GM23338 (cell line): ENCODE results near the gene GFRA1. TPM values are rescaled to one million over a fixed set of nuclear protein-coding genes. Genes with fewer than 3 reads are reported as not detected.

Experiments
- ATAC-seq: fragments of 200-7000 bp; cut with Tn5 transposase; 3 replicates; pipeline ENCODE4 v1.9.1; 2020
- DNase-seq: peaks from one replicate; pipeline ENCODE4 v3.0.0-alpha.2; 2015; ENCODE audit warnings: low spot score
- H2AFZ ChIP-seq: fragments of 200-600 bp; sonication (generic); 2 replicates; pipeline ENCODE4 v1.8.0; 2016; ENCODE audit warnings: antibody characterized with exemption, mild to moderate bottlenecking, moderate library complexity
- H3F3A ChIP-seq: fragments of 200-600 bp; sonication (generic); replicated peaks from 2 replicates; pipeline ENCODE4 v1.8.0; 2017; ENCODE audit warnings: antibody characterized with exemption, mixed run types, low read depth
- H3K27ac ChIP-seq: fragments of 200-600 bp; sonication (generic); 2 replicates; pipeline ENCODE4 v1.6.1; 2016; ENCODE audit warnings: low read depth
- H3K27me3 ChIP-seq: fragments of 200-600 bp; sonication (generic); 2 replicates; pipeline ENCODE4 v1.8.0; 2016; ENCODE audit warnings: mild to moderate bottlenecking, mixed run types, moderate library complexity; ENCODE audit not compliant: insufficient read depth
- H3K36me3 ChIP-seq: fragments of 200-600 bp; sonication (generic); 2 replicates; pipeline ENCODE4 v1.8.0; 2016; ENCODE audit warnings: mild to moderate bottlenecking; ENCODE audit not compliant: insufficient read depth
- H3K4me1 ChIP-seq: fragments of 200-600 bp; sonication (generic); 2 replicates; pipeline ENCODE4 v1.8.0; 2016; ENCODE audit warnings: mild to moderate bottlenecking, moderate library complexity; ENCODE audit not compliant: insufficient read depth
- H3K4me2 ChIP-seq: fragments of 200-600 bp; sonication (generic); 2 replicates; pipeline ENCODE4 v1.7.1; 2017; ENCODE audit warnings: mixed run types
- H3K4me3 ChIP-seq: fragments of 200-600 bp; sonication (generic); 2 replicates; pipeline ENCODE4 v1.6.1; 2016; ENCODE audit warnings: mixed run types
- H3K79me2 ChIP-seq: fragments of 200-600 bp; sonication (generic); replicated peaks from 2 replicates; pipeline ENCODE4 v1.8.0; 2017; ENCODE audit warnings: mild to moderate bottlenecking; ENCODE audit not compliant: insufficient read depth
- H3K9me2 ChIP-seq: fragments of 200-600 bp; sonication (generic); 2 replicates; pipeline ENCODE4 v1.8.0; 2017; ENCODE audit not compliant: insufficient read depth
- H4K20me1 ChIP-seq: fragments of 200-600 bp; sonication (generic); replicated peaks from 2 replicates; pipeline ENCODE4 v1.8.0; 2017; ENCODE audit warnings: mild to moderate bottlenecking; ENCODE audit not compliant: insufficient read depth
- H3K27ac Mint-ChIP-seq: 2 replicates; pipeline ENCODE4 v1.8.0; 2020; ENCODE audit warnings: inconsistent platforms, mild to moderate bottlenecking, moderate library complexity, mixed read lengths
- H3K27me3 Mint-ChIP-seq: 3 replicates; pipeline ENCODE4 v1.8.0; 2022; ENCODE audit warnings: low read depth, mild to moderate bottlenecking, moderate library complexity, mixed read lengths, inconsistent platforms; ENCODE audit not compliant: insufficient read depth, poor library complexity
- H3K36me3 Mint-ChIP-seq: 3 replicates; pipeline ENCODE4 v1.8.0; 2021; ENCODE audit warnings: low read depth, mild to moderate bottlenecking, inconsistent platforms, moderate library complexity, mixed read lengths
- H3K4me1 Mint-ChIP-seq: 3 replicates; pipeline ENCODE4 v1.8.0; 2020; ENCODE audit warnings: mild to moderate bottlenecking, inconsistent platforms, mixed read lengths
- H3K4me3 Mint-ChIP-seq: 3 replicates; pipeline ENCODE4 v1.8.0; 2021; ENCODE audit warnings: moderate library complexity, mild to moderate bottlenecking, inconsistent platforms, mixed read lengths
- H3K9me3 Mint-ChIP-seq: 3 replicates; pipeline ENCODE4 v1.8.0; 2020; ENCODE audit warnings: moderate library complexity, mild to moderate bottlenecking, inconsistent platforms, mixed read lengths
- CREB1 ChIP-seq: fragments of 250-450 bp; sonication (Bioruptor Pico); IDR thresholded peaks from 2 replicates; pipeline ENCODE4 v1.5.0; 2020; ENCODE audit warnings: low read depth, mild to moderate bottlenecking, moderate library complexity
- ETS1 ChIP-seq: IDR thresholded peaks from 2 replicates; pipeline ENCODE4 v1.6.1; 2016; ENCODE audit warnings: antibody characterized with exemption
- EZH2 ChIP-seq: fragments of 200-600 bp; sonication (generic); IDR thresholded peaks from one replicate; pipeline ENCODE4 v1.8.0; 2017; ENCODE audit warnings: antibody characterized with exemption, mild to moderate bottlenecking, low read depth; ENCODE audit not compliant: unreplicated experiment
- EZH2phosphoT487 ChIP-seq: fragments of 200-600 bp; sonication (generic); IDR thresholded peaks from one replicate; pipeline ENCODE4 v1.8.1; 2018; ENCODE audit warnings: antibody characterized with exemption; ENCODE audit not compliant: unreplicated experiment
- NANOG ChIP-seq: IDR thresholded peaks from 2 replicates; pipeline ENCODE4 v1.6.1; 2016; ENCODE audit warnings: antibody characterized with exemption, borderline replicate concordance
- REST ChIP-seq: IDR thresholded peaks from one replicate; pipeline ENCODE4 v1.6.1; 2018; ENCODE audit warnings: antibody characterized with exemption; ENCODE audit not compliant: unreplicated experiment
- STAT1 ChIP-seq: IDR thresholded peaks from one replicate; pipeline ENCODE4 v1.6.1; 2016; ENCODE audit warnings: antibody characterized with exemption; ENCODE audit not compliant: unreplicated experiment
- ZNF114 ChIP-seq: fragments of 250-450 bp; sonication (Bioruptor Pico); IDR thresholded peaks from 2 replicates; pipeline ENCODE4 v1.5.0; 2020; ENCODE audit warnings: mild to moderate bottlenecking, moderate library complexity
- ZNF331 ChIP-seq: fragments of 250-450 bp; sonication (Bioruptor Pico); IDR thresholded peaks from 2 replicates; pipeline ENCODE4 v1.5.0; 2020; ENCODE audit warnings: low read depth, mild to moderate bottlenecking, moderate library complexity
- polyA plus RNA-seq: library from polyadenylated mRNA; unstranded; fragments of >200 nt; fragmentation: Nextera tagmentation; extraction: Ambion mirVana; gene quantifications from 2 replicates; pipeline ENCODE4 v1.2.1, GENCODE V29; 2016
- total RNA-seq: library from RNA; depleted of rRNA; stranded (reverse); fragments of >200 nt; shearing (Covaris generic); gene quantifications from 2 replicates; pipeline ENCODE4 v1.2.3, GENCODE V29; 2014
- TF ChIP-seq, protein P1 (sequence below): fragments of 250-450 bp; sonication (Bioruptor Pico); IDR thresholded peaks from 2 replicates; pipeline ENCODE4 v1.5.0; 2020; ENCODE audit warnings: mild to moderate bottlenecking, moderate library complexity

Gene GFRA1
- total and polyA plus RNA-seq, 2 experiments from 2014 or later, result 1.4 to 2.8 TPM

DNA sequence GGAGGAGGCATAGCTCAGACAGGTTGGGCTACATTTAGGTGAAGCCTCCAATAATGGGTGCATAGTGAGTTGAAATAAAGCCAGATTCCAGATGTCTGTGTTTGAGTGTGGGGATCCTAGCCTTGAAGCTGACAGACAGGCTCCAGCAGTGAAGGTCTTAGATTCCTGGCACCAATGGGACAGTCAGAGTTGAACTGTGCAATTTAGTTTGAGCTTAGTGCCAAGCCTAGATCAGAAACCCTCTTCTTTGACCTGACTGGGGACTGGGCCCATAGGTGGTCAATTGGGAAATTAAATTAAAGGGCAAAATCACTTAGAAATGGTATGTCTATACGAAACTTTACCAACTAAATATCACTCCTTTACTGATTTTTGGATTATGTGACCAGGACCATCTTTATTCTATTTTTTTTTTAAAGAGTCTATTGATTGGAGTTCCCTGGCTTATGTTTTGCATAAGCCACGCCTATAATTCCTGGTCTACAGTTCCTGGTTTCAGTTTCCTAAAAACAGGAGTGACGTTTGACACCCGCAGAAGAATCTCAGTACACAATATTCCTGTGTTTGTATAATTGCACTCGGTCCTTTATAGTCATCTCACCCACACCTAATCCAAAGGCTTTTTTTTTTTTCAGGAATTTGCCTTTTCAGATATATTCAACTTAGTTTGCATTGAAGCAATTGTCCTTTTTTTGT, 201.4 kb downstream of the GFRA1 start:
- Mint-ChIP-seq H3K36me3 (no peaks in the 10 kb centered on the region), H3K4me1 (peaks cover 19% of the 10 kb centered on the region), H3K9me3 (no peaks in the 10 kb centered on the region), H3K4me3 (no peak overlapping the region), H3K27me3 (peaks cover 4% of the 10 kb centered on the region), H3K27ac (no peak overlapping the region)
- Histone ChIP-seq H3K4me2 (no peak overlapping the region), H4K20me1 (no peaks in the 10 kb centered on the region), H3K9me2 (no peaks in the 10 kb centered on the region), H3K36me3 (no peaks in the 10 kb centered on the region), H3K79me2 (no peaks in the 10 kb centered on the region), H2AFZ (no peak overlapping the region), H3K27ac (no peak overlapping the region), H3K4me3 (no peak overlapping the region), H3K4me1 (peaks cover 8% of the 10 kb centered on the region; the same call in 1 of the 2 replicates), H3F3A (no peaks in the 10 kb centered on the region), H3K27me3 (no peaks in the 10 kb centered on the region)
- TF ChIP-seq STAT1 (no peak), EZH2 (no peak), ETS1 (no peak), CREB1 (CRISPR knock-in tag) (no peak), EZH2phosphoT487 (no peak), ZNF331 (CRISPR knock-in tag) (no peak), REST (no peak), ZNF114 (no peak), NANOG (no peak)
- TF ChIP-seq, protein P1, sequence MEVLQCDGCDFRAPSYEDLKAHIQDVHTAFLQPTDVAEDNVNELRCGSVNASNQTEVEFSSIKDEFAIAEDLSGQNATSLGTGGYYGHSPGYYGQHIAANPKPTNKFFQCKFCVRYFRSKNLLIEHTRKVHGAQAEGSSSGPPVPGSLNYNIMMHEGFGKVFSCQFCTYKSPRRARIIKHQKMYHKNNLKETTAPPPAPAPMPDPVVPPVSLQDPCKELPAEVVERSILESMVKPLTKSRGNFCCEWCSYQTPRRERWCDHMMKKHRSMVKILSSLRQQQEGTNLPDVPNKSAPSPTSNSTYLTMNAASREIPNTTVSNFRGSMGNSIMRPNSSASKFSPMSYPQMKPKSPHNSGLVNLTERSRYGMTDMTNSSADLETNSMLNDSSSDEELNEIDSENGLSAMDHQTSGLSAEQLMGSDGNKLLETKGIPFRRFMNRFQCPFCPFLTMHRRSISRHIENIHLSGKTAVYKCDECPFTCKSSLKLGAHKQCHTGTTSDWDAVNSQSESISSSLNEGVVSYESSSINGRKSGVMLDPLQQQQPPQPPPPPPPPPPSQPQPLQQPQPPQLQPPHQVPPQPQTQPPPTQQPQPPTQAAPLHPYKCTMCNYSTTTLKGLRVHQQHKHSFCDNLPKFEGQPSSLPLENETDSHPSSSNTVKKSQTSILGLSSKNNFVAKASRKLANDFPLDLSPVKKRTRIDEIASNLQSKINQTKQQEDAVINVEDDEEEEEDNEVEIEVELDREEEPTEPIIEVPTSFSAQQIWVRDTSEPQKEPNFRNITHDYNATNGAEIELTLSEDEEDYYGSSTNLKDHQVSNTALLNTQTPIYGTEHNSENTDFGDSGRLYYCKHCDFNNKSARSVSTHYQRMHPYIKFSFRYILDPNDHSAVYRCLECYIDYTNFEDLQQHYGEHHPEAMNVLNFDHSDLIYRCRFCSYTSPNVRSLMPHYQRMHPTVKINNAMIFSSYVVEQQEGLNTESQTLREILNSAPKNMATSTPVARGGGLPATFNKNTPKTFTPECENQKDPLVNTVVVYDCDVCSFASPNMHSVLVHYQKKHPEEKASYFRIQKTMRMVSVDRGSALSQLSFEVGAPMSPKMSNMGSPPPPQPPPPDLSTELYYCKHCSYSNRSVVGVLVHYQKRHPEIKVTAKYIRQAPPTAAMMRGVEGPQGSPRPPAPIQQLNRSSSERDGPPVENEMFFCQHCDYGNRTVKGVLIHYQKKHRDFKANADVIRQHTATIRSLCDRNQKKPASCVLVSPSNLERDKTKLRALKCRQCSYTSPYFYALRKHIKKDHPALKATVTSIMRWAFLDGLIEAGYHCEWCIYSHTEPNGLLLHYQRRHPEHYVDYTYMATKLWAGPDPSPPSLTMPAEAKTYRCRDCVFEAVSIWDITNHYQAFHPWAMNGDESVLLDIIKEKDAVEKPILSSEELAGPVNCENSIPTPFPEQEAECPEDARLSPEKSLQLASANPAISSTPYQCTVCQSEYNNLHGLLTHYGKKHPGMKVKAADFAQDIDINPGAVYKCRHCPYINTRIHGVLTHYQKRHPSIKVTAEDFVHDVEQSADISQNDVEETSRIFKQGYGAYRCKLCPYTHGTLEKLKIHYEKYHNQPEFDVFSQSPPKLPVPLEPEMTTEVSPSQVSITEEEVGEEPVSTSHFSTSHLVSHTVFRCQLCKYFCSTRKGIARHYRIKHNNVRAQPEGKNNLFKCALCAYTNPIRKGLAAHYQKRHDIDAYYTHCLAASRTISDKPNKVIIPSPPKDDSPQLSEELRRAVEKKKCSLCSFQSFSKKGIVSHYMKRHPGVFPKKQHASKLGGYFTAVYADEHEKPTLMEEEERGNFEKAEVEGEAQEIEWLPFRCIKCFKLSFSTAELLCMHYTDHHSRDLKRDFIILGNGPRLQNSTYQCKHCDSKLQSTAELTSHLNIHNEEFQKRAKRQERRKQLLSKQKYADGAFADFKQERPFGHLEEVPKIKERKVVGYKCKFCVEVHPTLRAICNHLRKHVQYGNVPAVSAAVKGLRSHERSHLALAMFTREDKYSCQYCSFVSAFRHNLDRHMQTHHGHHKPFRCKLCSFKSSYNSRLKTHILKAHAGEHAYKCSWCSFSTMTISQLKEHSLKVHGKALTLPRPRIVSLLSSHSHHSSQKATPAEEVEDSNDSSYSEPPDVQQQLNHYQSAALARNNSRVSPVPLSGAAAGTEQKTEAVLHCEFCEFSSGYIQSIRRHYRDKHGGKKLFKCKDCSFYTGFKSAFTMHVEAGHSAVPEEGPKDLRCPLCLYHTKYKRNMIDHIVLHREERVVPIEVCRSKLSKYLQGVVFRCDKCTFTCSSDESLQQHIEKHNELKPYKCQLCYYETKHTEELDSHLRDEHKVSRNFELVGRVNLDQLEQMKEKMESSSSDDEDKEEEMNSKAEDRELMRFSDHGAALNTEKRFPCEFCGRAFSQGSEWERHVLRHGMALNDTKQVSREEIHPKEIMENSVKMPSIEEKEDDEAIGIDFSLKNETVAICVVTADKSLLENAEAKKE (CRISPR knock-in tag), result no peak
- ATAC-seq (no peak), DNase-seq (no peak)
